Prostate gland (tissue), 2 donors: ENCODE data around the gene LEUTX.

Experiments used
- CTCF ChIP-seq, 4 experiments: fragments of 200-600 bp in 2 of 4; fragments of 450-650 bp in 2 of 4; sonication (generic) in 2 of 4; IDR thresholded peaks; 1 replicate in 3 of 4; 2 replicates in 1 of 4; pipeline ENCODE4 v1.5.1; 2016 to 2019; ENCODE audit warnings: antibody characterized with exemption in 4 of 4, mild to moderate bottlenecking in 2 of 4, moderate library complexity in 2 of 4
- POLR2A ChIP-seq: fragments of 450-650 bp; IDR thresholded peaks from one replicate; pipeline ENCODE4 v1.6.1; 2016; ENCODE audit warnings: antibody characterized with exemption, mild to moderate bottlenecking
- POLR2AphosphoS5 ChIP-seq: sonication (generic); formaldehyde crosslinking; IDR thresholded peaks from one replicate; pipeline ENCODE4 v1.6.1; 2017; ENCODE audit warnings: antibody characterized with exemption

GRCh38 chr19:39754971-39755370, 23.7 kb upstream of the LEUTX start:
- TF ChIP-seq CTCF (IDR thresholded peaks at IDR 0.05) (no peak), POLR2AphosphoS5 (no peak), POLR2A (no peak)
